Fibroblast of peridontal ligament (primary cell): ENCODE results near the gene LRP5.

Experiments
- DNase-seq: peaks from one replicate; pipeline ENCODE4 v3.0.0-alpha.2; 2010; ENCODE audit errors: extremely low read depth

Gene LRP5

GRCh38 chr11:68371171-68372041, 59.0 kb downstream of the LRP5 start:
- no peak for DNase-seq

- DNase-seq, result no peak
Observed at GRCh38 chr11:68372114-68372513, 59.7 kb downstream of the LRP5 start.

- DNase-seq, result no peak
Observed at GRCh38 chr11:68372625-68373024, 60.2 kb downstream of the LRP5 start.

- peak; percentile 90 for DNase-seq
Observed at GRCh38 chr11:68373189-68373814, 60.9 kb downstream of the LRP5 start.

- DNase-seq, result peak; percentile 51
Observed at GRCh38 chr11:68373815-68374501, 61.6 kb downstream of the LRP5 start.

GRCh38 chr11:68374531-68374930, 62.1 kb downstream of the LRP5 start:
- no peak for DNase-seq

GRCh38 chr11:68375337-68375736, 62.9 kb downstream of the LRP5 start:
- DNase-seq, result no peak

GRCh38 chr11:68375766-68376165, 63.4 kb downstream of the LRP5 start:
- no peak for DNase-seq

- no peak for DNase-seq
Observed at GRCh38 chr11:68377389-68377795, 65.0 kb downstream of the LRP5 start.

GRCh38 chr11:68379206-68379605, 66.8 kb downstream of the LRP5 start:
- no peak for DNase-seq

- DNase-seq, result peak; percentile 34
Observed at GRCh38 chr11:68380786-68381622, 68.6 kb downstream of the LRP5 start.

GRCh38 chr11:68381716-68382115, 69.3 kb downstream of the LRP5 start:
- DNase-seq, result no peak

GRCh38 chr11:68382358-68382998, 70.1 kb downstream of the LRP5 start:
- DNase-seq, result no peak

GRCh38 chr11:68383976-68384501, 71.6 kb downstream of the LRP5 start:
- peak; percentile 58 for DNase-seq

GRCh38 chr11:68384530-68385081, 72.2 kb downstream of the LRP5 start:
- no peak for DNase-seq

- DNase-seq, result no peak
Observed at GRCh38 chr11:68385128-68385527, 72.7 kb downstream of the LRP5 start.

- DNase-seq, result no peak
Observed at GRCh38 chr11:68386331-68386978, 74.1 kb downstream of the LRP5 start.

- DNase-seq, result no peak
Observed at GRCh38 chr11:68387840-68388239, 75.4 kb downstream of the LRP5 start.

- no peak for DNase-seq
Observed at GRCh38 chr11:68388595-68389198, 76.3 kb downstream of the LRP5 start.

GRCh38 chr11:68390315-68390714, 77.9 kb downstream of the LRP5 start:
- no peak for DNase-seq
